PC-9 (cell line): ENCODE results near the gene EIF4EBP3.

ENCODE experiments used
- EZH2 ChIP-seq: fragments of 200-600 bp; sonication (generic); IDR thresholded peaks from 2 replicates; pipeline ENCODE4 v1.8.0; 2017; ENCODE audit warnings: antibody characterized with exemption, low read depth
- TF ChIP-seq, protein P1 (sequence below): fragments of 200-600 bp; sonication (generic); conservative IDR thresholded peaks from 2 replicates; pipeline ENCODE4 v1.6.1; 2017; ENCODE audit warnings: mixed run types, antibody characterized with exemption, mild to moderate bottlenecking, moderate library complexity

DNA sequence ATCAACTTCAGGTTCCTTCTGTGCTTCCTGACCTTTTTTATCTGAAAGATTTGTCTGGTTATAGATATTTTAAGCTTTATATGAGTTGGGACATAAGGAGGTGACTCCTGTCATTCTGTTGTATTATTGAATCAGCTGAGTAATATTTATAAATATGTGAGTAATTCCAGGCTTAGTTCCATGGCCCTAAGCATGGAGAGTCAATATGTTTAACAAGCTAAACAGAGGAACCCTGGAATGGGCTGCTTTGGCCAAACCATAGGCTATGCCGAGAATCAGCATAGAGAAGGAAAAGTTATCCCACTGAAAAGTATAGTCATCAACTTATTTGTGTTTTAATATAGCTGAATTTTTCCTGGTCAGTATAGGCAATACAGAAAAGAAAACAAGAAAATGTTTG, 7.2 kb upstream of the EIF4EBP3 start:
- TF ChIP-seq, protein P1, sequence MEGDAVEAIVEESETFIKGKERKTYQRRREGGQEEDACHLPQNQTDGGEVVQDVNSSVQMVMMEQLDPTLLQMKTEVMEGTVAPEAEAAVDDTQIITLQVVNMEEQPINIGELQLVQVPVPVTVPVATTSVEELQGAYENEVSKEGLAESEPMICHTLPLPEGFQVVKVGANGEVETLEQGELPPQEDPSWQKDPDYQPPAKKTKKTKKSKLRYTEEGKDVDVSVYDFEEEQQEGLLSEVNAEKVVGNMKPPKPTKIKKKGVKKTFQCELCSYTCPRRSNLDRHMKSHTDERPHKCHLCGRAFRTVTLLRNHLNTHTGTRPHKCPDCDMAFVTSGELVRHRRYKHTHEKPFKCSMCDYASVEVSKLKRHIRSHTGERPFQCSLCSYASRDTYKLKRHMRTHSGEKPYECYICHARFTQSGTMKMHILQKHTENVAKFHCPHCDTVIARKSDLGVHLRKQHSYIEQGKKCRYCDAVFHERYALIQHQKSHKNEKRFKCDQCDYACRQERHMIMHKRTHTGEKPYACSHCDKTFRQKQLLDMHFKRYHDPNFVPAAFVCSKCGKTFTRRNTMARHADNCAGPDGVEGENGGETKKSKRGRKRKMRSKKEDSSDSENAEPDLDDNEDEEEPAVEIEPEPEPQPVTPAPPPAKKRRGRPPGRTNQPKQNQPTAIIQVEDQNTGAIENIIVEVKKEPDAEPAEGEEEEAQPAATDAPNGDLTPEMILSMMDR = no peak
- no peak for TF ChIP-seq EZH2
